Measurements from ENCODE around the gene FAM53B. TPM values are rescaled to one million over a fixed set of nuclear protein-coding genes. Genes with fewer than 3 reads are reported as not detected.

FAM53B gene
- total RNA-seq, 1 experiment from 2014 or later, result 31.5 TPM

DNA sequence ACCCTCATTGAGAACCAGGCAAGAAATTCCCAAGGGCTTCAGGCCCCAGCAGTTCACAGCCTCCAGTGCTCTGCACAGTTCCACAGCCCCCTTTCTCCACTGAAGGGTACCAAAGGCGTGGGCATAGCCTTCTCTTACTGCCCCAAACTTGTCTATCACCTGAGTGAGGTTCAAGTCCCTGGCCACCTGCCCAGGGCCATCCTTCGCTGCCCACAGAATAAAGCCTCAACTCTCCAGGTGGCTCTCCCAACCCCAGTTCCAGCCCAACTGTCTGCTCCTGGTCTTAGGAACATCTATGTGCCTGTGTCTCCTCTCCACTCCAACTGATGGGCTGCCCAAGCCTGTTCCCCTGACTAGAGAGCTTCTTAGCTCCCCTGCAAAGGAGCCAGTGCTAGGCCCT is 79.1 kb downstream of the FAM53B start:
- DNase-seq (ENCODE audit: low read depth), result no peak

DNA sequence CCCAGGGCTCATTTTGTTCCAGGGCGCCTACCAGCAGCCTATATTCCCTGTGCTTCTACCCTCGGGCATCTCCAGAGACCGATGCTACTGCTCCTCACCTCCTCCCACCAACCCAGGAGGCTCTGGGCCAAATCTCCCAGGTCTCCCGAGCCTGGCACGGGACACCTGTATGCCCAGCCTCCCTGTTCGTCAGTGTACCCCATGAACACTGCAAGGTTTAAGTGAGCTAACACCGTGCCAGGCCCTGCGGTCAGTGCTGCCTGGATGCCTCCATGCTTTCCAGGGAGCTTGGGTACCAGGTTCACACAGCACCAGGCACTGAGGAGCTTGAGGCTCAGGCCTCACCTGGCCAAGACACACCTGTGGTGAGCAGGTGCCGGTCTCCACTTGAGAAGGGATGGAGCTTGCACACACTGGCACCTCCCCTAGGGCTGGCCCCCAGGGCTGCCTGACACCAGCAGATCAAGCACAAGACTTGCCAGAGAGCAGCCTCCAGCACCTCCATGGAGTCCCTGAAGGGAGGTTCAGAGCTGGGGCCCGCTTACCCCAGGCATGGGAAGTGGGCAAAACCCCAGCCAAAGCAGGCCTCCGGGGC is 80.3 kb downstream of the FAM53B start:
- no peak for DNase-seq (ENCODE audit: low read depth)

DNA sequence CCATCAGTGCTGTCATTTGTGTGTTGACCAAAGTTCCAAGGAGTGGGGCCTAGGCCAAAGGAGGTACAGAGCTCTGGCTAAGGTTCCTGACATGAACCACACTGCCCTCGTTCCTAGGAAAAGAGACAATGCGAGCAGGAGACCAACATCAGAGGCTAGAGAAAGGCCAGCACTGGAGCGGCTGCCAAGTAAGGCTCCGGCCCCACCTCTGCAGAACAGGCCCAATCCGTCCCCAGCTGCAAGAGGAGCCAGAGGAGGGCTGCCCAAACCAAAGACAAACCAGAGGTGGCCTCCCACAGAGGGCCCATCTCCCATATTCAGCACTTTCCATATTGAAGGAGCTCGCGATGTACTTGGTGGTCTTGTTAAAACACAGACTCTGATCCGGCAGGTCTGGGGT is 81.0 kb downstream of the FAM53B start:
- no peak for DNase-seq (ENCODE audit: low read depth)

DNA sequence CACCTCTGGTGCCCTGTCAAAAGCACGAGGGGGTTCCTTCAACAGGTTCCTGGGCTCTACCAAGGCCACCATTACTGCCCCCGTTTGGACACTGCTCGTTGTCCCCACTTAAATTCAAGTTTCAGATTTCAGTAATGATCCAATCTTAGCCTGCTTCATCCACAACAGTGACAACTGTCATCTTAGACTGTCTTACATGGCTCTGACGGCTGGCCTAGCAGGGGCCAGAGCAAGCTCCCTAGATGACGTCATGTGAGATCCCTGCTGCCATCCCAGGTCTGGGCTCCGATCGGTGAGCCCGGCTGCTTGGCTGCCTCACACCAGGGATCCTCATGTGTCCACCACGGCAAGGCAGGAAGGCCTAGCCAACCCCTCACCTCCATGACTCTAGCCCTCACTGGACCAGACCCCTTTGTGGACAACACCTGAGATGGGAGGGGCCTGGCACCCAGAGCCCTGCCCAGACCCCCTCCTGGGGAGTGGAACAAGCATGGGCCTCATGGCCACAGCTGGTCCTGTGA is 82.5 kb downstream of the FAM53B start:
- DNase-seq (ENCODE audit: low read depth), result no peak

DNA sequence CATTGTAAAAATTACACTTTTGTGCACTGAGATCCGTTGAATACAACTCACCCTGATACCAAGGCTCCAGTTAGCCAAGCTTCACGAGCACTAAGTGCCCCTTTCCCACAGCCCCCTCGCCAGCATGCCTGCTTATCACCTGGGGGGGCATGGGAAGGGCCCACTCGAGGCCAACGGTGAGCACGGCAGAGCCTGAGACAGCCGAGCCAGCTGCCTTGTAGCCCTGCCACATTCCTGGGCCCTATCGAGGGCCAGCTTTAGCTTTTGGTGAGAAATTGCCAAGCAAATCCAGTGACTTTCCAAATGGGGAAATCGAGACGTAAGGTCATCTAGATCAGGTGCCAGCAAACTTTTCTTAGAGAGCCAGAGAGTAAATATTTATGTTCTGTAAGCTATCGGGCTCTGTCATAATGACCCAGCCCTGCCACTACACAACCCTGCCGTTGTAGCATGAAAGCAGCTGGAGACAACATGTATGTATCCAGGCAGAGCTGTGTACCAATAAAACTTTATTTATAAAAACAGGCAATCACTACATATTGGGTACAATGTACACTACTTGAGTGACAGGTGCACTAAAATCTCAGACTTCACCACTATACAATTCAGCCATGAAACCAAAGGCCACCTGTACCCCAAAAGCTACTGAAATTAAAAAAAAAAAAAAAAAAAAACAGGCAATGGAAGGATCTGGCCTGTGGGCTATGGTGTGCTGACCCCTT is 83.6 kb downstream of the FAM53B start:
- DNase-seq (ENCODE audit: low read depth), result no peak

DNA sequence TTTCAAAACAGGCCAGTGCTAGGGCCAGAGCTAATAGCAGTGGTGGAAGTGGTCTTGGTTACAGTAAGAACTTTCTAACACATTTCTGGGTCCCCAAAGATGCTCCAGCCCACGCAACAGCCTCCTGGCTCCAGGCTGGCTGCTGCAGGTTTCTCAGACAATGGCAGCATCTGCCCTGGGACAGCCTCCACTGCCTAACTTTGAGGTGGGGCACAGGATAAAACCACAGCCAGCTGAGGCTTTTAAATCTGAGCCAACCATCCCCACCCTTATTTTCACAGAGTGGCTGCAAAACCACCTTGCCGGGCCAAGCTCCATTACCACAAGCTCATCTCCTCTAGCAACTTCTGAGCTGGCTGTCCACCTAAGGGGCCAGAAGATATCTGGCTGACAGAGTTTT is 84.8 kb downstream of the FAM53B start:
- DNase-seq (ENCODE audit: low read depth), result no peak

DNA sequence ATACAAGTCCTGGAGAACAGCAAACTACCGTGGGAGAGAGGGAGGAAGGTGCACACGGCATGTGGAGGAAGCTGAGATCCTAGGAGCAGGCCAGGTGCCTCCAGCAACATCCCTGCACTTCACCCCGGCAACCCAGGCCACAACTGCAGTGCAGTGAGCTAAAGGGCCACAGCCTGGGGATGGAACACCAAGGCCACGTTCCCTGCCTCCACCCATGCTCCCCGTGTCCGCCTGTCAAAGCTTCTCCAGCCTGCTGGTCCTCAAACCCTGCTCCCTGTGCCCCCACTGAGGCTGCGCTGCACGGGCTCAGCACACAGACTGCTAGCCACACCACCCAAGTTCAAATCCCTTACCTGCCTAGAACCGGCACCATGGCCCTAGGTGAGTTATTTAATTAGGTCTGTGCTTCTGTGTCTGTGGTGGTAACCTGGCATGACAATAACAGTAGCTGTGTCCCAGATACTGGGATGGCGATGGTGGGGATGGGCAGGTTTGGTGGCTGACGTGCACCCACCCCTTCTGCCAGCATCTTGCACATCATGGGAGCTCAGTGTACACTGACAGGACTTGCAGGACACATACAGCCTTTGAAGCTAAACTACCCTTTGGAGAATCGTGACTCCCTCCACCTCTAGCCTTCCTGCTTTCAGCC is 85.5 kb downstream of the FAM53B start:
- no peak for DNase-seq (ENCODE audit: low read depth)

DNA sequence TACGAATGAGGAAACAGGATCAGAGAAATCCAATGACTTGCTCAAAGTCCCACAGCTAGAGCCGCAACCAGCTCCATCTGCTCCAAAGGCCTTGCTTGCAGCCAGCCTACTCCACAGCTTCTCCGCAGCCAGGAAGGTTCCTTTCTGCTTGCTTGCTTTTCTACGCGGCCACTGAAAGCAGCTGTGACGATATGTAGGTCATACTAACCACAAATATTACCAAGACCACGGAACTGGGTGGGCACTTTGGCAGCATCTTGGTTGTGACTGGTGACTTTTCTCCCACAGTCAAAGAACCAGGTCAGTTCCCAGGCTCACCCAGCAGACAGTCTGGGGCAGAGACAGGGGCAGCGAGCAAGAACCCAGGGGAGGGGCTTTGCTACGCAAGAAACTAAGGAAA is 86.4 kb downstream of the FAM53B start:
- peak; percentile 88 for DNase-seq (ENCODE audit: low read depth)

DNA sequence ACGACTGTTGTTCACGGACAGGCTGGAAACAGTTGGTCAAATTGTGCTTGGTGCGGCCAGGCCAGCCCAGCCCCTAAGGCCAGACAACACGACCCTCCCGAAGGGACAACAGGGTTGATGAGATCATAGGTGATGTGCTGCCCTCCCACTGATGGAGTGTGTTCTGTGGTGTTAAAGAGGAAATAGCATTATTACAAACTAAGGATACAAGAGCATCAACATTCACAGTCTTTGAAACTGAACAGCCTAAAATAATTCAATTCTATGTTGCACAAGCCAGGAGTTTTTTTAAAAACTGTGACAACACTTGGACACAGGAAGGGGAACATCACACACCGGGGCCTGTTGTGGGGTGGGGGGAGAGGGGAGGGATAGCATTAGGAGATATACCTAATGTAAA is 87.6 kb downstream of the FAM53B start:
- DNase-seq (ENCODE audit: low read depth), result no peak

DNA sequence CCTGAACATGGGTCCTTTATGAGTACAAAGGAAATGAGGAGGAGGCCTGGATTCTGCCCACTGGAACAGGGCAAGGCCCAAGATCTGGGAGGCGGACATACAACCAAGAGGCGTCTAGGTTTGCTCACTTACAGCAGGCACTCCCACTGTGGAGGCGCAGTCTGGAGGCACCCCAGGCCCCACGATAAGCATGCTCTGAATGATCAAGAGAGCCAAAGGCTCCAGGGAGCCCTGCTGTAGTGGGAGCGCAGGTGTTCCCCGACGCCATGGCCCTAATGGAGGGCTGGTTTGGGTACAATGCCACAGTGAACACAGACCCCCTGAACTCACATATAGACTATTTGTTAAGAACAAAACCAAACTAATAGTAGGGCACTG is 88.1 kb downstream of the FAM53B start:
- no peak for DNase-seq (ENCODE audit: low read depth)

DNA sequence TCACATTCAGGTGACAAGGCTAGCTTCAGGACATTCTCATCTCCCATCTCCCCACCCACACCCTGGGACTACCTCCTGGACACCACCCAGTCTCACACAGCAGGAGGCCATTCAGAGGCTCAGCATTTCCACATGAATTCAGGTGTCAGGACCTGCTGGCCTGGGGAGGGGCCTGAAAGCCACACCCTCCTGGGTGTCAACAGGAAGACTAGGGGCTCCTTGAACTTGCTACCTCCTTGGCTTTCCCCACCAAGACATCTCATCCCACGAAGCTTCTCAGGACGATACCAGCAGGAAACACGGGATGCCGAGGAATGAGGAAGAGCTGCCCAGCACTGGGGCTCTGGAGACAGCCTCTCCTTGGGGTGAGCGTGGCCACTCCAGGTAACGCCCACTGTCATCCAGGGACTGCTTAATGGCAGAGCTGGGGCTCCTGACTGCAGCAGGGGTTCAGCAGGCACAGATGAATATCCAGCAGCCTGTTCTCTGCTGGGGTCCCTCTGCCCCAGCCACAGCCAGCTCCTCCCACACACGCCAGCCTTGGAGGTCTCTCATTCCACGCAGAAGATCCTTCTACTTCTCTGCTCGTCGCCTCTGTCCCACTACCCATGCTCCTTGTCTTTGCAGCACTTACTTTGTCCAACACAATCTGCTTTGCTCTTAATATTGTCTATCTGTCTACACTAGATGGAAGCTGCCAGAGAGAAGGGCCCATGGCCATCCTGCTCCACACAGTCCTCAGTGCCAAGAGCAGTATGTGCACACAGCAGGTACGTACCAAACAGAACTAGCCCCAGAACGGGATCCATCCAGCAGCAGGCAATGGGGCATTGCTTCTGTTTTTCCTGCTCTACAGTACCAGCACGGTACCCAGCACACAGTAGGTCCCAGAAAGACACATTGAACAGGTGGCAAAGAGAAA is 88.7 kb downstream of the FAM53B start:
- DNase-seq (ENCODE audit: low read depth), result no peak

DNA sequence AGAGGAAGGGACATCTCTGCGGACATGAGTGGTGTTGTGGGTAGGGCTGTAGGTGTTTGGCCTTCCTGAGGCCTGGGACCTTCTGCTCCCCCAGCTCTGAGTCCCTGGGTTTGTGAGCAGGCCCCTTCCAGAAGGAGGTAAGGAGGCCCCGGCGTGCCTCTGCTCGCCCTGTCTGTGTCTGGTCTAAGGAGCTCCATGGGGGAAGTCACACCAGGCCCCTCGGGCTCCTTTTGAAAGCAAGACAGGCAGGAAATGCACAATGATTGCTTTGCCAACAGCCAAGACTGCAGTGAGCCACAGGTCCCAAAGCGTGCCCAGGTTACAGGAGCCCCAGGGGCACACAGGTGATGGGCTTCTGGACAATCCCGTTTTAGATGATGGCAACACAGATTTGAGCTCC is 89.5 kb downstream of the FAM53B start:
- DNase-seq (ENCODE audit: low read depth), result no peak

DNA sequence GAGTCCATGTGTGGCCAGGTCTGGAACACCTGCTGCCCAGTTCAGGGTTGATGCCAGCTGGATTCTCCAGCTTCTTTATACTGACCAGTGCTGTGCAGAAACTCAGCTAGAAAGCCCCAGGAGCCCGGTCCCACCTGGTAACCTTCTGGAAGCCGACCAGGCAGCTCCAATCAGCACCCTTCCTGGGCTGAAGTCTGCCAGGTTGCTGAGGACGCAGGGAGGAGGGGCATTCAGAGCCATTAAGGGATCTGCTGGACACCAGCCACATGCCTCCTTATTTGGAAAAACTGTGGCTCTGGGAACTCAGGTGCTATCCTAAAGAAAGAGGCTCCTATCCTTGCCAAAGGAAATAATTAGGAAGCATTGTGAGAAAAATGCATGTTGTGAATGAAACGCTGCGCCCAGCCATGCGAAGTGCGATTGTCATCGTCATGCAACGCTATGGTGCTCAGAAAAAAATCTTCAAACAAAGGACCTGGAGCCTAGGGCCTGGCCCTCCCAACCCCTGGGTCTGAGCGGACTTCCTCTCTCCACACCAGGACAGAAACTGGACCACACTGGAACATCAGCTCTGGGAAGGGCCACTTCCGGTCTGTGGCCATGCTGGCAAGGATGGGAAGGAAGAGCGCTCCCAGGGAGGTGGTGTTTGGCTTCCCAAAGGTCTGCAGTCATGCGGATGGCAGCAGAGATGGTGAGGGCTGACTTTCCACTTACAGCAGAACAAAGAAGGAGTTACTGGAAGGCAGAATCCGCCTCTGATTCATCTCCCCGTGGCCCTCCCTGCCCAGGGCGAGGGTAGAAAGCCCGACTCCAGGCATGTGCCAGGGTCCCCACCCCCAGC is 90.1 kb downstream of the FAM53B start:
- DNase-seq (ENCODE audit: low read depth), result no peak

DNA sequence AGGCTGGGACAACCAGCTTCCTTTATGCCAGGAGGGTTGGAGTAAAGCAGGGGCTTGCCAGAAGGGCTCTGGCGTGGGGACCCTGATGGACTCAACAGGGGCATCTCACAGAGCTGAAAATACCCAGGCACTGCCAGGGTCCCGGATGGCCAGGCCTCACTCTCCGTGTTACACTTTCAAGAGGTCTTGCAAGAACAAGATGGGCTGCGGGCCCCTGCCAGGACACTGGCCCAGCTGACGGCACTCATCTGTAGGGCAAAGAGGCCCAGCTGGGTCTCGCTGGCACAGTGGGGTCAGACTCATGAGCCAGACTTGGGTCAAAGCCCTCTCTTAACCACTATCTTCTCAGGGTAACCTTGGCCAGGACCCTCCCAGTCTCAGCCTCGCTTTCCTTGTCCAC is 90.9 kb downstream of the FAM53B start:
- no peak for DNase-seq (ENCODE audit: low read depth)

DNA sequence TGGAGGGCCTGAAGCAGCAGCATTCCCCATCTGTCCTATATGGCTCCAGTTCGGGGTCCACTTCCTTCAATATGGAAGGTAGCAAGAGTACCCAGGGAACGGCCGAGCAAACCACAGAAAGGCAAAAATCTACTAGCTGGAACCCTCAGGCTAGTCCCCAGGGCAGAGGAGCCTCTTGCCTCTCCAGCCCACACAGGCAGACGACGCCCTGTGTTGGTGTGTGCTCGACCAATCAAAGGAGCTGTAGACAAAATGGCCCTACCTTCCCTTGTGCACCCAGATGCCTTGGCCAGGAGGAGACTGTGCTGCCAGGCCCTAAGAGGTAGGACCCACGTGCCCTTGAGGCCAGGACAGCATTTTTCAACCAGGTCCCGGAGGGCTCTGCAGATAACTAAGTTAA is 91.5 kb downstream of the FAM53B start:
- no peak for DNase-seq (ENCODE audit: low read depth)

DNA sequence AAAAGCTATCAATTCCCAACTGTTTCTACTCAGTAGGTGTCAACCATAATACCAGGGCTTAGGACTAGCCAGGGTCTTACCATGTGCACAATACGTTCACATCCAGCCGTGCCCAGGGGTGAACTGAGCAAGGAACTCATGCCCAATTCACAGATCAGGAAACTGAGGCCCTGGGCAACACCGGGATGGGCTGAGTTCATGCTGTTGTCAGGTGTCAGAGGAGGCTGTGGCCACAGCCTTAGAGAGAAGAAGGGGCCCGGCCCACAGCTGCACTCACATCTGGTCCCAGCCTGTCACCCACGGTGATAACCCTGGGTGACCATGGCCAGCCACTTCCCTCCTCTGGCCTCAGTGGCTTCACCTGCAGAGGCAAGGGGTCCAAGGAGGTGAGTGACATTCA is 92.0 kb downstream of the FAM53B start:
- no peak for DNase-seq (ENCODE audit: low read depth)

DNA sequence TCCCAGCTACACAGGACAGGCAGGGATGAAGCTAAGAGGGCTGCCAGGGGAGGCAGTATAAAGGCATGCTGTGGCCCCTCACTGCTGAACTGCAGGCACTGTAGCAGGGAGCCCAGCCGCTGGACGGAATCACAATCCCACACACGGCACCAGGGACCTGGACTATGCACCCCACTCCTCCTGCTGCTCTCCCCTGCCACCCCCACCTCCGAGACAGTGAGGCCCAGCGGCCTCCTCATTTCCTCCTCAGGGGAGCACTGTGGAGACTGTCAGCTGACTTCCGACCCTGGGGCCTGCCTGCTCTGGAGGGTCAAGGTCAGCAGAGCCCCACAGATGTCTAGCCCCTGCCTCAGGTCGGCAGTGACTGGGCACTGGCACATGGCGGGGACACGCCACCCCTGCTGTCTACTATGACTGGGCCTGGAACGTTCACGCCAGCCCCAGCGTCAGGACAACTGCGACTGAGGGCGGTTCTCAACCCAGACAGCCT is 92.7 kb downstream of the FAM53B start:
- DNase-seq (ENCODE audit: low read depth), result no peak

DNA sequence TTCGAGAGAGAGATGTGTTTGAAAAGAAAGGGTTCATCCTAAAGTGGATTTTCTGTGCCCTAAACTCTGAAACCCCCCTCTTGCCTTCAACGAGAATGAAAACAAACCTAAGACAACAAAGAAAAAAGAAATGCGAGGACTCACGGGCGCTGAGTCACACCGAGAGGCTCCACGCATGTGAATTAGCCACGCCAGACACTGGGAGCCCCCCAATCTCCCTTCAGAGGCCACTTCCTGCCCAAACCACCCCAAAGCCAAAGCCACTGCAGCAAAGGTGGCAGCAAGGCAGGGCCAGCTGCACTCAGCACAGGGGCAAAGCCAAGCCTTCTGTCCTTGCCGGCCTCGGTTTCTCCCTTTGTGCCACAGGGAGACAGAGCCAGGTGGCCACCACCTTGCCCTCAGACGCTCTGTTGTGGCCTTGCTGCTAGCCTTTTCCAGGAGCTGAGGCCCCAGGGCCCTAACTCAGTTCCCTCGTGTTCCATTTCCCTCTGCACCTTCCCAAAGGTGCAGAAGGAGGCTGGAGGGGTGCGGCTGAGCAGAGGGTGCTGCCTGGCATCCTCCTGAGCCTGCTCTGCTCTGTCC is 93.3 kb downstream of the FAM53B start:
- DNase-seq (ENCODE audit: low read depth), result no peak

DNA sequence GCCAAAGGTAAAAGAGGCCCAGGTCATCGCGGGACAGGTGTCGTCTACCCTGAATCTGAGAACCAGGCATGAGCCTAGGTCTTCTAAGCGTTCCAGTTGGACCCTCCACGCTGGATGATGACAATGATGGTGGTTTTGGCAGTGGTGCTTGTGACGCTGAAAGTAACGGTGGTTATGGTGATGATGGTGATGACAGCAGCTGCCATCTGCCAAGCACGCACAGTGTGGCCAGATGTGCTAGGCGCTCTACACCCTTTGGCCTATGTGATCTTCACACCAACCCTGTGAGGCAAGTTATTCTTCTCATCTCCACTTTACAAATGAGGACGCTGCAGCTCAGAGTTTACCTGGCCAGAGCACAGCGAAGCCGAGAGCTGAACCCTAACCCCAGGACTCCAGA is 93.9 kb downstream of the FAM53B start:
- DNase-seq (ENCODE audit: low read depth), result no peak

DNA sequence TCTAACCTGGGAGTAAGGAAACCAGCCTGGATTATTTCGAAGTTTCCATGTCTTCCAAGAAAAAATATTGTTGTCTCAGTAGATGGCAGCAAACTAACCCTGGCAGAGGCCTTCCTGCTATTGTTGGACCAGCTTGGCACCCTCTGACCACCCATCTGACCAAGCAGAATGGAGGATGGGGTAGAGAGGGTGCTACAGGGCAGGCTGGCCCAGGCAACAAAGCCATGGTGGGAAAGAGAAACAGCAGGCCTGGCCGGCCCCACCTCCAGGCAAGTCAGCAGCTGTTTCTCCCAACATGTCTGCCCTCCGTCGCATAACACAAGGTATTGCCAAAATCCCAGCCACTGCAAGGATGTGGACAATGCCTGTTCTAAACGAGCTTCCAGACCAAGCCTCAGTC is 95.0 kb downstream of the FAM53B start:
- DNase-seq (ENCODE audit: low read depth), result peak; percentile 74
